Measurements from ENCODE around the gene C11orf98. TPM values are rescaled to one million over a fixed set of nuclear protein-coding genes. Genes with fewer than 3 reads are reported as not detected.

C11orf98 gene
- total RNA-seq, 1 donor from 2014 or later = 107 TPM

GRCh38 chr11:62709247-62710000 lies 44.4 kb upstream of the C11orf98 start:
- Mint-ChIP-seq H3K27ac (peak overlapping the region; percentile 99), H3K27me3 (no peaks in the 10 kb centered on the region), H3K9me3 (no peaks in the 10 kb centered on the region), H3K36me3 (ENCODE audit: low read depth) (peaks cover 44% of the 10 kb centered on the region), H3K4me1 (peaks cover 64% of the 10 kb centered on the region), H3K4me3 (peak overlapping the region; percentile 96)
- peak; percentile 83 for DNase-seq
- peak; percentile 77 for ATAC-seq (ENCODE audit: low read depth)
- intact Hi-C loops (cut with micrococcal nuclease) = loop anchor here (1.0 to 2.0 kb wide), 10 partner anchors 18 to 917 kb away; partner anchors contain the start of genes C11orf98, CSKMT, FEN1 and HNRNPUL2
- ChIA-PET POLR2A (interaction anchor here (0.5 to 8.0 kb wide), 34 partner anchors 9 to 1562 kb away, joined by 3 to 188 read pairs (median 12); partner anchors contain the start of genes B3GAT3, C11orf98, CSKMT and EEF1G), CTCF (interaction anchor here (0.7 to 0.9 kb wide), 2 partner anchors 117 to 118 kb away, joined by 3 read pairs; partner anchors contain the start of gene TUT1)
- no peak for TF ChIP-seq CTCF (IDR thresholded peaks at IDR 0.05)

GRCh38 chr11:62708793-62709192 lies 43.8 kb upstream of the C11orf98 start:
- DNase-seq (peak; percentile 25), ATAC-seq (ENCODE audit: low read depth) (peak; percentile 3)
- Mint-ChIP-seq H3K9me3 (no peaks in the 10 kb centered on the region), H3K27me3 (no peaks in the 10 kb centered on the region), H3K4me3 (peak overlapping the region; percentile 96), H3K27ac (peak overlapping the region; percentile 99), H3K4me1 (peaks cover 64% of the 10 kb centered on the region), H3K36me3 (ENCODE audit: low read depth) (peaks cover 38% of the 10 kb centered on the region)
- ChIA-PET POLR2A (interaction anchor here (0.5 to 8.0 kb wide), 32 partner anchors 9 to 1562 kb away, joined by 3 to 188 read pairs (median 13); partner anchors contain the start of genes B3GAT3, C11orf98, CSKMT and EEF1G), CTCF (interaction anchor here (0.9 kb wide), 1 partner anchor 116 kb away, joined by 3 read pairs; no protein-coding TSS in a partner anchor)
- TF ChIP-seq CTCF (IDR thresholded peaks at IDR 0.05) = no peak
- intact Hi-C loops (cut with micrococcal nuclease) = loop anchor here (1.0 to 2.0 kb wide), 10 partner anchors 19 to 916 kb away; partner anchors contain the start of genes C11orf98, CSKMT, FEN1 and HNRNPUL2

GRCh38 chr11:62708392-62708791 lies 43.4 kb upstream of the C11orf98 start:
- ChIA-PET POLR2A (interaction anchor here (0.9 to 8.0 kb wide), 25 partner anchors 10 to 279 kb away, joined by 3 to 188 read pairs (median 17); partner anchors contain the start of genes B3GAT3, C11orf98, CSKMT and EEF1G), CTCF (no interaction called here)
- no peaks in the 10 kb centered on the region for H3K27me3 Mint-ChIP-seq
- H3K4me1 Mint-ChIP-seq = peaks cover 63% of the 10 kb centered on the region
- peak overlapping the region; percentile 99 for H3K27ac Mint-ChIP-seq
- TF ChIP-seq CTCF (IDR thresholded peaks at IDR 0.05) = no peak
- intact Hi-C loops (cut with micrococcal nuclease) = loop anchor here (2.0 kb wide), 1 partner anchor 916 kb away; the partner anchor contains the start of genes FEN1 and TMEM258
- DNase-seq (no peak), ATAC-seq (ENCODE audit: low read depth) (no peak)
- peaks cover 34% of the 10 kb centered on the region for H3K36me3 Mint-ChIP-seq (ENCODE audit: low read depth)
- no peaks in the 10 kb centered on the region for H3K9me3 Mint-ChIP-seq
- H3K4me3 Mint-ChIP-seq = peak overlapping the region; percentile 96

- POLR2A ChIA-PET = interaction anchor here (0.6 to 8.0 kb wide), 21 partner anchors 20 to 174 kb away, joined by 3 to 188 read pairs (median 22); partner anchors contain the start of genes C11orf98, CSKMT, EEF1G and HNRNPUL2
- Mint-ChIP-seq H3K27me3 (no peaks in the 10 kb centered on the region), H3K4me1 (peaks cover 53% of the 10 kb centered on the region), H3K27ac (peak within 1 kb of the TSS; percentile 99), H3K36me3 (ENCODE audit: low read depth) (peaks cover 27% of the 10 kb centered on the region), H3K4me3 (peak within 1 kb of the TSS; percentile 96), H3K9me3 (no peaks in the 10 kb centered on the region)
- TF ChIP-seq CTCF (IDR thresholded peaks at IDR 0.05) = no peak
- intact Hi-C loops (cut with micrococcal nuclease) = loop anchor here (2.0 kb wide), 1 partner anchor 29 kb away; the partner anchor contains the start of gene UBXN1
- peak; percentile 18 for DNase-seq
- CTCF ChIA-PET = interaction anchor here (1.0 to 1.6 kb wide), 2 partner anchors 42 to 174 kb away, joined by 3 to 5 read pairs; partner anchors contain the start of genes C11orf98, CSKMT and SLC3A2
- no peak for ATAC-seq (ENCODE audit: low read depth)
These were observed 42.4 kb upstream of the C11orf98 start, which contains the start of the genes BSCL2 and GNG3 for GRCh38 chr11:62707277-62707861. Gene BSCL2 (minus strand): TSS chr11:62707424. CDS start chr11:62707195, 229 bp downstream. Gene GNG3 (plus strand): TSS chr11:62707676. CDS start chr11:62708296, 620 bp downstream.
